HG03520 (cell line): ENCODE measurements around the gene EPB41L4B.
A peak's percentile ranks its signal among the peaks of the same experiment; 100 is the strongest.
"Not testable (repeated sequence)": the region's sequence is repeated elsewhere in the genome, so short reads cannot be mapped to it uniquely, and the experiment has no call there.

ENCODE experiments used
- ATAC-seq: cut with Tn5 transposase; IDR thresholded peaks from one replicate; pipeline ENCODE4 v1.9.1; 2021; ENCODE audit warnings: mild to moderate bottlenecking, moderate library complexity; ENCODE audit not compliant: unreplicated experiment

EPB41L4B gene

DNA sequence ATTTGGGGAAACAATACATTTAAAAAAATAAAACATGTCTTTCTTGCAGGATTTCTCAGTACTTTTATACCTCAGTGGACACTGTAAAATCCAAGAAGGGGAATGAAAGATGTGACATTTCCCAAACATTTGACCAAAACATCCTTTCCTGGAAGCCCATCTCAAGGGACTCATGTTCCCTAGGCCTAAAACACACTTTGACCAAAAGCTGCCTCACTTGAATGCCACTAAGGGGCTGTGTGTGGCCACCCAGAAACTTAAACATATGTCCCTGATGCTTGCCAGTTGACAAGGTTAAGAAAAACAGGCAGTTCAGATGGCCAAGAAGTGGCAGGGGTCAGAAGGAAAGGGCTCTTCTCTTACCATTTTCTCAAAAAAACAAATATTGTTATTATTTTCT is 73.6 kb downstream of the EPB41L4B start:
- ATAC-seq = no peak

DNA sequence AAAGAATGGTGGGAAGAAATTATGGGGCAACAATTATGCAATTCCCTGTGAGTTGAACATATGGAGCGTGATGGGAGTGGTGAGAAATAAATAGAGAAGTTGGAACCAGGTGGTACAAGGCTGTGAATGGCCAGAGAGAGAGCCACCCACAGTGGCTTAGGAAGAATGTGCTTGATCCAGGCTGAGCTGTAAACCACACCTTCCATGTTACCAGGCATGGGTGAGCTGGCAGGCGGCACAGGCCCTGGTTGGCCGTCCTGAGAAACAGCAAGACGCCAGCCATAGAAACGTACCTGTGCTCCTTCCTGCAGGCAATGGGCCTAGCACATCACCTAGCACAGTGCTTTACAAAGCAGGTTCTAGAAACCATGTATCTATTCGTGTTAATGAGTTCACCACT is 74.3 kb downstream of the EPB41L4B start:
- ATAC-seq = no peak

DNA sequence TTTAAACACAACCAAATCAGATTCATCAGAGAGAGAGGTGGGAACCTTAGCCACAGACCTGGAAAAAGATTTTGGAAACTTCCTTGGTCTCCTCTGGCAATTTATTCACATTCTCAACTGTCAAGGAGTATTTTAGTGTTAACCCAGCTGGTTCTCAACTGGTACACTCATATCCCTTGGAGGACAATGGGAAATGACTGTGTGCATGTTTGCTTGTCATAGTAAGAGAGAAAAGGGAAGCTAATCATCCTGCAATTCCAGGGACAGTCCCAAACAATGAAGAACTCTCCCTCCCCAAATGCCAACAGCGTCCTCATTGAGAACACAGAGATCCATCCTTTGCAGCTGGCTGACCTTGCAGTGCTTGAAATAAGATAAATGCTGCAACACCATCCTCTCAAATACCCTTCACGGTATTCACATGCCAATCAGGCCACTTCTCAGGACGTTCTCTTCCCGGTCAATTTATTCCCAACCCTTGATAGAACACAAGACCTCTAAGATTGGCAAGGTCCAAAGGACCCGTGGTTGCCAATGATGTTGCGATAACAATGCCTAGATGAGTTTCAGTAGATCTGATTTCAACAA is 75.5 kb downstream of the EPB41L4B start:
- no peak for ATAC-seq

DNA sequence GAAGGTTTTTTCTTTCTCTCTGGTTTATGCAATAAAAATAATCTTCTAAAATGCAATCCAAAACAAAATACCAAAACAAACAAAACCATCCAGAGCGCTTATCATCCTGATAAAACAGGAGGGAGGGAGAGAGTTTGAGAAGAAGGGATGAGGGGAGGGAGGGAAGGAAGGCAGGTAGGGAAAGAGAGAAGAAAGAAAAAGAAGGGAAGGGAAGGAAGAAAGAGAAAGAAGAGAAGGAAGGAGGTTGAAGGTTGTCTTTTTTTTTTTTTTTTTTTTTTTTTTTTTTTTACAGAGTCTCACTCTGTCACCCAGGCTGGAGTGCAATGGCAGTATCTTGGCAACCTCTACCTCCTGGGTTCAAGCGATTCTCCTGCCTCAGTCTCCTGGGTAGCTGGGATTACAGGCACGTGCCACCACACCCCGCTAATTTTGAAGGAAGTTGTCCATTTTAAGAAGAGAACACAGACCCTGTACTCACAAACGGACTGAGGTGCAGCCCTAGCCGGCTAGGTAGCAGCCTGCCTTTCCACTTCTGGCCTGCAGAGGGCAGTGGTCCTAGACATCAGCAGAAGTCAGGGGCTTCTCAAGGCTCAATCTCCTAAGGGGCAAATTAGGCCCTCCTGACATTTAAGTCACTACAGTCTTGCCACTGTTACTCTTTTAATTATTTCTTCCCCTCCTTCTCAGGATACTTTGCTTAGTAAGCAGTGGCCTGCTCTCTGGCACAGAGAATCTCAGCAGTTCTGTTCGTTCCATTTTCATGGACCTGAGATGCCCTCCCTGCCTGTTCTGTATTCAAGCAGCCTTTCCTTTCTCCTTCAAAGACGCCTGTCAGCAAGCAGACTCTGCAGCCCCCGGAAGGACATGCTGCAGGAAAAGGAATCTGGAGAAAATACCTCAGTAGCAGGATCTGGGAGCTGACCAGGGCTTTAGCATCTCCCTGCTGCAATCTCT is 76.4 kb downstream of the EPB41L4B start:
- ATAC-seq = peak; percentile 83

DNA sequence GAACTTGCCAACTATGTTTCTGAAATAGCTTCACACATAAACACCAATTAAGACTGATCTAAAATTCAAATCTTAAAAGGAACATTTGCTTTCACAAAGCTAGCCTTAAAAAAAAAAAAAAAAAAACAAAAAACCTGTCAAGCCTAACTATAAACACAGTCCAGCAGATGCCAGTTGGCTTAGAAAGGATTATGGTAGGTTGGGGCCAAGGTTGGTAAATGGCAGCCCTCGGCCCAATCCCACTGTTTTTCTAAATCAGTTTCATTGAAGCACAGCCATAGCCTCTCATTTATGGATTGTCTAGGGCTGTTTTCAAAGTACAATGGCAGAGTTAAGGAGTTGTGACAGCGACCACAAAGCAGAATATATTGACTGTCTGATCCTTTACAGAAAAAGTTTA is 78.1 kb downstream of the EPB41L4B start:
- ATAC-seq = no peak

DNA sequence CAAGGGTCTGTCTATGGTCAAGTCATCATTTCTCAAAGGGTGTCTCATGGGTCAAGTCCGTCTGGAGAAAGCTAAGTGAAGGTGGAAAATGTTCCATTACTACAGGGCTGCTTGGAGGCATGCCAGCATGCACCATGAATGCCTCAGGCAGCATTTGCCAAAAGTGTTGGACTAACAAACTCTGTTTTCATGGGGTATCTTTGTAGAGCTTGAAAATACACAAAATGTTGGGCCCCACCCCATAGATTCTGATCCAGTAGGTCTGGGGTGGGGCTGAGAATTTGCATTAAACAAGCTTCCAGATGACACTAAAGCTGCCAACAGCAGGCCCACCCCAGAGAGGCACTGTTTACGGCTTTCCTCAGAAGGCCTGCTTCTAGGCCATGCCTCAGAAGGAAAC is 78.8 kb downstream of the EPB41L4B start:
- ATAC-seq = no peak

DNA sequence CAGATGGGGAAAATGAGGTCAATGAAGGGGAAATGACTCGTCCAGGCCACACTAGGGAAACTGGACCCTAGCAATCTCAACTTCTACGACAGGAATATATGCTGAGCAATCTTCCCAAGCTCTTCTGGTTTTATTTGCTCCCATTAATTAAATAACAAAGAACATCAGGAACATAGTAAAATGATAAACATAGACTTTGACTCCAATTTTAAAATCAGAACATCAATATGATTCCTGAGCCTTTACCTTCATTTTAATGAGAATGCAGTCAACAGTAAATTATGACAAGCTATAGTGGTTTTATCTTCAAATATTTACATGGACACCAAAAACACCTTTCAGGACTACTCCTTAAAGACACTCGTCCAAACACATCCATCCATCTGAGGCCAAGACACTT is 79.7 kb downstream of the EPB41L4B start:
- no peak for ATAC-seq

DNA sequence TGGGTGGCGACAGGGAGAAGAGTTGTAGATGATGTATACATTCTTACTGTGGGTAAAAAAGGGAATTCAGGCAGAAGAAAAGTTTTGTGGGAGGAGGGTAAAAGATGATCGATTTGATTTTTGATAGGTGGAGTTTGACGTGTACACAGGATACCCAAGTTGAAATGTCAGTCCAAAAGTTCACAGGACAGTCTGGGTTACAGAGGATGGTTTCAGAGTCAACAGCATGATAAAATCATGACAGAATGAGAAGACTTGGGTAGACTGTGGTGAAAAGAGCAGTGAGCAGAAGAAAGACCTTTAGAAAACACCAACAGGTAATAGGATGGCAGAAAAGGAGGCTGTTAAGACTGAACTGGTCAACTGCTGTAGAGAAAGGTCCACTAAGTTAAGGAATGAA is 81.6 kb downstream of the EPB41L4B start:
- ATAC-seq = no peak

DNA sequence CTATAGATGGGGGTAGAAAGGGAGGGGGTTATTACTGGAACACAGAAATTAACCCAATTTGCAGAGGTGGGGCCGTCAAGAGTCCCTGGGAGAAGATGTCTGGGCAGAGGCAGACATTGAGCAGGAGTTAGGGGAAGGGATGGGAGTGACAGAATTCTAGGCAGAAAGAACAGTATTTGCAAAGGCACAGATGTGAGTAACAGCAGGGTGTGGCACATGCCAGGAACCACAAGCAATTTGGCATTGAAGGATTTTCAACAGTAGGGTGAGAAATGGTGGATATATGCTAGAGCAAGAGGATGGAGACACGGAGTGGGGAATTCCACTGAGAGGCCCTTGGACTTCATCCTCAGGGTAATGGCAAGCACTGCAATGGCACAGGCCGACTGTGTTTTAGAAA is 82.2 kb downstream of the EPB41L4B start:
- no peak for ATAC-seq

DNA sequence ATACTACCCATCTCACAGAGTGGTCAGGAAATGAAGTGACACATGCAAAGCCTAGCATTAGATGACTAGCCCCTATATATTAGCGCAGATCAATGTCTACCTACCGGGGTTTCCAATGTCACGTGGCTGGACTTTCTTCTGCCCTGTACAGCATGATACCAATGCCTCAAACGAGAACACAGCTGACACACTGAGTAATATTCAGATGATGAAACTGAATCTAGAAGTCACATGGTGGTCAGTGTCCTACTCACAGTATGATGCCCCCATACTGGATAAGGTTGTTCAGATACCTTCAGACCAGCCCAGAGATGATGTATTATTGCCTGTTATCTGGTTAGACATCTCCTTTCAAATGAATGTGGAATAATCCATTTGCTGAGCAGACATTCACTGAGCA is 82.7 kb downstream of the EPB41L4B start:
- no peak for ATAC-seq

DNA sequence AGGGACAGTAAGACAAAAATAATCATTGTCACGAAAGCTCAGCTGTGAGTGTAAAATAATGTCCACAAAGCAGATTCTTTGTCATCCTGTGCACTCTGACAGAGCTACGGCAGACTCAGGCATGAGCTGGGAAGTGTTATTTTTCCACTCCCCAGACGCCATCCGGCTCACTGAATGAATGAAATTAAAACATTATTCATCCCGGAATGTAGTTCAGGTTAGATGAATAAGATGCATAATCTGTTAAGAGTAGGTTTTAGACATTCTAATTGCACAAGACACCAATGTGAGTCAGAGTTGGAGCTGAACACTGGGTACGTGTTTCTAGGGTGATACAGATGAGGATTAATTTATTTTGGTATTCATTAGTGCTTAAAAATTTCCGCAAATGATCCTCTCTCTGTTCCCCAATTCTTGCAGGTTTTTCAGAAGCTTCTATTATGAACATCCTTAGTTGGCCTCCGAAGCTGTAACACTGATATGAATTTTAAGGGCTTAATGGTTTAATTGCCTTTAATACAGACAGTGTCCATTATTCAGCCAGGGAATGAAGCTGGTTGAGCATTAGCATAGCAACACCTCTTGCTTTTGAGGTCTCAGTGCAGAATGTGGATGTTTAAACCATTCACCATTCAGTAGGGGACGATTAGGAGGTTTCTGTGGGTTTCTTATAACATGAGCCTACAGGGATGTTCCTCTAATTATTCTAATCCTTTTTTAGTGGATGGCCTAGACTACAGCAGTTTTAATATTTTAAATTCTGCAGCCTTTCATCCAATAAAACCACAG is 88.2 kb downstream of the EPB41L4B start:
- ATAC-seq = no peak

DNA sequence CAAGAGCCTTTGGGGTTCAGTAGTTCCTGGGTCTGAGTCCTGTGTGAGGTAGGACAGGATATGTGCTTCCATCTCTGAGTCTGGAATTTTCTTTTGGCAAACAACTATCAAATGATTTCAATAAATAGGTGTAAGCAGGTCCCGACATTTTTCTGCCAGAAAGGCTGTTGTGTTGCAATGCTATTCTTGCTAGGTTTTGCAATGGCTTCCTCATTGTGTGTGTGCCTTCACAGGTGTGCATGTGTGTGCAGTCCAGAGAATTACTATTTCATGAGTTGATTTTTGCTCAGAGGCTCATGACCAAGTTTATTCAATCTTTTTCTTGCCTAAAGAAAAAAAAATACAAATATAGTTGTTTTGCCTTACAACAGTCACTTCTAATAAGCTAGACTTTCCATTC is 89.3 kb downstream of the EPB41L4B start:
- ATAC-seq = no peak

DNA sequence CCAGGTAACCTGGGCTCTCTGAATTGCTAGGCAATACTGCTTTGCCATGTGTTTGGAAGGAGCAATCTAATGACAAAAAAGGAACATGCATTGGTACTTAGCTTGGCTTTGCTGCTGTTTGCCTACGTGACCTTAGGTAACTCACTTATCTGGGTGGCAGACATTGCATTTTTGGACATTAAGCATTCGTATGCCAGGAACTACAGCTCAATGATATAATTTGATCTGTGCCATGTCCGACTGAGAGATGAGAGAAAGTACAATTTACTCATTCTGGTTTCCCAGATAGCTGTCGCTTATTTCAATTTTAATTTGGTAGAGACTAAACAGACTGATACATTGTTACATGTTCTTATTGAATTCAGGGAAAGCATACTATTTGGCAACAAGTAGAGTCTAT is 90.6 kb downstream of the EPB41L4B start:
- no peak for ATAC-seq

DNA sequence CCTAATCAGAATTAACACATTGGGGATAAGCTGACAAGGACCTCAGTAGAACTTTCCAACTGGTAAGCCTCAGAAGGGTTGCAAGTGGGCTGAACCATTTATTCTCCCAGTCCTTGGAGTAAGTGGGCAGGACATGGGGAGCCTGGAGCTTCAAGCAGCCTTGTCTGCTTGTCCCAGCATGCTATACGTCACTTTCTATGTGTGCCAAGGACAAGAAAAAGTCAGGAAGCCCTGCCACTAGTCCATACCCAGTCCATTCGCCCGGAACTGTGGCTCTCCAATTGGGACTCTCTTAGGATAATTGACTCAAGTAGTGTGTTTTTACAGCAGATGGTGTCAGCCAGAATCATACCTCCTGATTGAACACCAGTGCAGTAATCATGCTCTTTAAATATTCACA is 91.2 kb downstream of the EPB41L4B start:
- no peak for ATAC-seq

DNA sequence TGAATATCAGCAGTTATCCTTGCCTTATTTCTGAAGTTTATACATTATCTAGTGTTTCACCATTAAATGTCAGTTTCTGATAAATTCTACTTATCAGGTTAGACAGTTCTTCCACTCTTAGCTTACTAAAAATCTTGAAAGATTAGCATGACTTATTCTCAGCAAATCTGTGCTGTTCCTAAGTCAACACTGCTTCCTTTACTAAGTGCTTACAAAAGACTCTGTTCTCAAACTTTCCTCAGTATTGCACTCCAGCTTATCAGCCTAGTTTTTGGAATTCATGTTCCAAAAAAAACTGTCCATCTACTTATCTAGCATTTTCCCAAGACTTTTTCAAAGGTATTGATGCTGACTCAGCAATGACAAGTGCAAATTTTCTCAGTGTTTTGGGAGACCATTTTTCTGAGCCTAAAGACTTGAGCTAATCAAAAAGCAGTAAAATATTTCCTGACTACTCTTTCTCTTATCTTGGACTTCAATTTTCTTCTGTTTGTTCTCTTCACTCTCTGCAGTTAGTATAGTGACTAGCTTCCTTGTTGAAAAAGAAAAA is 92.7 kb downstream of the EPB41L4B start:
- ATAC-seq = no peak

DNA sequence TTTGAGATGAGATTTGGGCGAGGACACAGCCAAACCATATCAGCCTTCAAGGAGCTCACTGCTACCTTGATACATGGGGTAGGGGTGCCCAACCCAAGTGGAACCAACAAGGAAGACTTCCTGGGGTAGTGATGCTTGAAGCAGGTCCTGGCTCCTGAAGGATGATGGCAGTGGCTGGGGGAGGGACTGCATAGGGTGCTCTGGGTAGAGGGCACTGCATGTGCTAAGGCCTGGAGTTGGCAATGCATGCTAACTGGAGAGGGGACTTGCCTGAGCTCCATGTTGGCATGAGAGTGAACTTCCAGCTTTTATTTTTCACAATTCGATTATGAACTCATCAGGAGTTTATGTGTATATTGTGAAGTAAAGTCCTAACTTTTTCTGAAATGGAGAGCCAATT is 95.2 kb downstream of the EPB41L4B start:
- no peak for ATAC-seq

DNA sequence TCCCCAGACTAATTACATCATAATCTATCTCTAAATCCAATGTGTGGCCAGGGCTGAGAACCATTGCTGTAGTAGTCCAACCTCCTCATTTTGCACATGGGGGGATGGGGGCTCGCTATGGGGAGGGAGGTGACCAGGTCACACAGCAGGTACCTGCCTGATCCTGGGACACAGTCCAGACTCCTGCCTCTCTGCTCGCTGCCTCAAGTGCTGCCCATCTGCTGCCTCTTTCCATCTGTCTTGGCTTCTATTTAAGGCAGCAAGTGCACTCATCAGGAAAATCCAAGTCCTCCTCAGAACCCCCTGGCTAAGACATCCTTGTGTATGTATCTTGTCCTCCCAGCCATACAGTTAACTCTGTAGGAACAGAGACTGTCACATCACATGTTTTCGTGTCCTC is 96.1 kb downstream of the EPB41L4B start:
- no peak for ATAC-seq

DNA sequence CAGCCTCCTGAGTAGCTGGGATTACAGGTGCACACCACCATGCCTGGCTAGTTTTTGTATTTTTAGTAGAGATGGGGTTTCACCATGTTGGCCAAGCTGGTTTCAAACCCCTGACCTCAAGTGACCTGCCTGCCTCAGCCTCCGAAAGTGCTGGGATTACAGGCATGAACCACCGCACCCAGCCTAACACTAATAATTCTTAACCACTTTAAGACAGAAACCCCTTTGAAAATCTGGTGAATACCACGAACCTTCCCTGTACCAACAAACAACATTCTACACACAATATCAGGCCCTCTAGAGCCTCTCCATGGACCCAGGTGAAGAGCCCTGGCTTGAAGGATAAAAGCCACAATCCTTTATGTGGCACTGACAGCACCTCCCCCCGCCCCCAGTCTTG is 102.6 kb downstream of the EPB41L4B start:
- not testable (repeated sequence) for ATAC-seq

DNA sequence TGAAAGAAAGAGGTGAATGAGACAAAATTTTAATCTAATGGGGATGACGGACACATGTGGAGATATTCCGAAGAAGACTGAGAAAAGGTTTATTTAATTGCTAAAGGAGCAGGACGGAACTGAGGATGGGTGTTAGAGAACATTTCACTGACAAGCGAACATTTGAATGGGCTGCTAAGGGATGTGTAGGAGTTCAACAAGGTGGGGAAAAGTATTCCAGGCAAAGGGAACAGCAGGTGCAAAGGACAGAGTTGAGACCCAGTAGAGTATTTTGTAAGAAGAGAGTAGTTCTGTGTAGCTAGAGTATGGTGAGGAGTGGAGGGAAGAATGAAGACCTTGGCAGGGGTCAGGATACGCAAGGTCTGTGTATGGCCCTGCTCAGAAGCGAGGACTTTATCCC is 106.4 kb downstream of the EPB41L4B start:
- no peak for ATAC-seq

DNA sequence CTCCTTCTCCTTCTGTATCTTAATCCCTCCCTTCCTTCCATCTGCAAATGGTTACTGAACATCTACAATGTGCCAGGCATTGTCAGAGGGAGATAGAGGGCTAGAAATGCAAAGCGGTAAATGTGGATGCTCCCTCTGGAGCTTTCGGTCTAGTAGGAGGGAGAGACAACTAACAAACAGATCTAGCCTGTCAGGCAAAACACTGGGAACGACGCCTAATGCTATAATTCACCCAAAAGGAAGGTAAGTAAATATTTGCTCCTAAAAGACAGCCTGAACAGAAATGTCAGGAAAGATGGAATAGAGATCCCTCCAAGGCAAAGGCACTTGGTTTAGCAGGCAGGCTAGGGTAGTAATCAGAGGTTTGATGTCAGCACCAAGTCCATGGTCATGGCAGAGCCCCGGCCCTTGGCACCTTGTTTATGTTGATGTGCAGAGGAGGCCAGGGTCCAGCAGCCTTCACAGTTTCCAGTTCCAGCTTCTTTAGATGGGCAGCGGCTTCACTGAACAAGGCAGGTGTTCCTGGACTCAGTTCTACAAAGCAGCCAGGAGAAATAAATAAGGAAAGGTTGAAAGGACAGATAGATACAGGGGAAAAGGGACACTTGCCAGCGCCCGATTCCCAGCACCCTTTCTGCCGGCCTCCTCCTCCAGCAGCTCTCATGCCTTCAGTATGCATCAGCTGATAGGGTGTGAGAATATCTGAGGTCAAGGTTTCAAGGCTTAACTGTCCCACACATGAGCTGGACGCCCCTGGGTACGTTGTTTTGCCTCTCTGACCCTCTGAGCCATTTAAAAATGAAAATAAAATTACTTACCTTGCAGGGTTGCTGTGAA is 107.4 kb downstream of the EPB41L4B start:
- ATAC-seq = no peak

DNA sequence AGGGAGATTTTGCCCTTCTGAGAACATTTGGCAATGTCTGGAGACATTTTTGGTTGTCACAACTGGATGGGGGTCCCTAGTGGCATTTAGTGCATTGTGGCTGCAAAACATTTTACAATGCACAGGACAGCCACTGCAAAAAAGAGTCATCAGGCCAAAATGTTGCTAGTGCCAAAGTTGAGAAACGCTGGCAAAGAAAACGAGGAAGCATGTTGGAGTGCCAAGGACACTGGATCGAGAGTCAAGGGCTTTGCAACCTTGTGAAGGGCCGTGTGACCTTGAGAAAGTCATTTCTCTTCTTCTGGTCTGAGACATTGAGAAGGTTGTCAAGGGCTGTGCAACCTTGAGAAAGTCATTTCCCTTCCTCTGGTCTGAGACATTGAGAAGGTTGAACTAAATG is 108.1 kb downstream of the EPB41L4B start:
- no peak for ATAC-seq
